NCI-H128 (cell line): ENCODE measurements around the gene PABPC1L2B.
"Not testable (repeated sequence)": the region's sequence is repeated elsewhere in the genome, so short reads cannot be mapped to it uniquely, and the experiment has no call there.

Experiments
- DNase-seq: peaks from one replicate; lab custom pipeline; 2025; ENCODE audit not compliant: unreplicated experiment; lab: John Stamatoyannopoulos, UW

Gene PABPC1L2B

DNA sequence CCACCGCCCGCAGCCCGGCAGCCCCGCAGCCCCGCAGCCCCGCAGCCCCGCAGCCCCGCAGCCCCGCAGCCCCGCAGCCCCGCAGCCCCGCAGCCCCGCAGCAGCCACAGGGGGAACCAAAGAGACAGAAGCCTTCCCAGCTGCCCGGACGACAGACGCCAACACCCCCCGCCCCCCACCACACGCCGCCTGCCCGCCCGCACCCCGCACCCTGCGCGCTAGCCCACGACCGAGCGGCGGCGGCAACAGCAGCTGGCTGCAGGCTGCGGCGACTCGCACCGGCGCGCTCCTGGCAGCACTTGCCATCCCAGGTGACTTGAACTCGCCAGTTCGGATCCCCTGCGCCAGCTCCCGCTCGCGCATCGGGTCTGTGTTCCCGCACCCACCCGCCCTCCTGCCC lies at the start of gene PABPC1L2B:
PABPC1L2B (plus strand) TSS at position 207 of the 400 bp plus-strand sequence. CDS start 704 bp downstream, outside the sequence.
- not testable (repeated sequence) for DNase-seq

DNA sequence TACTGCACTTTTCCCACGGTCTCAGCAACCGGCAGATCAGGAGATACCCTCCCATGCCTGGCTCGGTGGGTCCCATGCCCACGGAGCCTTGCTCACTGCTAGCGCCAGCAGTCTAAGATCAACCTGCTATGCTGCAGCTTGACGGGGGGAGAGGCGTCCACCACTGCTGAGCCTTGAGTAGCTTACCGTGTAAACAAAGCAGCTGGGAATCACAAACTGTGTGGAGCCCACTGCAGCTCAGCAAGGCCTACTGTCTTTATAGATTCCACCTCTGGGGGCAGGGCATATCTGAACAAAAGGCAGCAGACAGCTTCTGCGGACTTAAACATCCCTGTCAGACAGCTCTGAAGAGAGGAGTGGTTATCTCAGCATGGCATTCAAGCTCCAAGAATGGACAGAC lies 42.8 kb upstream of the PABPC1L2B start:
- not testable (repeated sequence) for DNase-seq

DNA sequence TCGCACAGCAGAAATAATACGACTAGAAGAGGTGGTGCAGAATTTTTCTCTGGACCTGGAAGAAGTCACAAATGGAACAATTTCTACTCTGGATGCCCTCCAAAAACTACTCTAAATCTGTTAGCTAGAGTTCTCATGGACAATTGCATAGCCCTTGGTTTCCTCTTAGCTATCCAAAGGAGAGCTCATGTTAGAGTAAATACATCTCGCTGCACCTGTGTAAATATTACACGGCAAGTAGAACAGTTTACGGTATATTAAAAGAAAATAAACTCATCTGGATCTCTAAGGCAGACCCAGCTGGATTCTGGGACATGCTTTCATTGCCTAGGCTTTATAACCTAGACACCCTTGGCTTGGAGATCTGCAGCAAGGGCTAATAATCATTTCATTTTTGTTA lies 30.9 kb upstream of the PABPC1L2B start:
- not testable (repeated sequence) for DNase-seq

- DNase-seq: not testable (repeated sequence)
Observed at GRCh38 chrX:72974885-72975284, 27.9 kb upstream of the PABPC1L2B start.

- DNase-seq: not testable (repeated sequence)
Observed at GRCh38 chrX:72980894-72981469, 21.8 kb upstream of the PABPC1L2B start.

GRCh38 chrX:73004032-73004431 lies 1.3 kb downstream of the PABPC1L2B start:
- not testable (repeated sequence) for DNase-seq

GRCh38 chrX:73021361-73022092 lies 18.8 kb downstream of the PABPC1L2B start:
- no peak for DNase-seq

DNA sequence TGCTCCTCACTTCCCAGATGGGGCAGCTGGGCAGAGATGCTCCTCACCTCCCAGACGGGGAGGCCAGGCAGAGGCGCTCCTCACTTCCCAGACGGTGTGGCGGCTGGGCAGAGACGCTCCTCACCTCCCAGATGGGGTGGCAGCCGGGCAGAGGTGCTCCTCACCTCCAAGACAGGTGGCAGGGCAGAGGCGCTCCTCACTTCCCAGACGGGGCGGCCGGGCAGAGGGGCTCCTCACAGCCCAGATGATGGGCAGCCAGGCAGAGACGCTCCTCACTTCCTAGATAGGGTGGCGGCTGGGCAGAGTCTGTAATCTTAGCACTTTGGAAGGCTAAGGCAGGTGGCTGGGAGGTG lies 19.3 kb downstream of the PABPC1L2B start:
- DNase-seq: not testable (repeated sequence)

- DNase-seq: no peak
Observed at GRCh38 chrX:73028876-73029275, 26.1 kb downstream of the PABPC1L2B start.
